Sigmoid colon (tissue), 7 donors: ENCODE measurements around the gene GARNL3. TPM values are rescaled to one million over a fixed set of nuclear protein-coding genes. Genes with fewer than 3 reads are reported as not detected.

Experiments used
- DNase-seq: peaks from one replicate; pipeline ENCODE4 v3.0.0-alpha.2; 2019
- H3K27ac ChIP-seq, 4 donors: fragments of 200-600 bp; sonication (generic); one replicate each; pipeline ENCODE4 v1.5.1; 2016 to 2019; ENCODE audit warnings: mild to moderate bottlenecking in 1 of 4
- H3K27me3 ChIP-seq, 3 donors: fragments of 200-600 bp; sonication (generic); one replicate each; pipeline ENCODE4 v1.5.1; 2019; ENCODE audit warnings: mild to moderate bottlenecking in 1 of 3
- H3K36me3 ChIP-seq, 4 donors: fragments of 200-600 bp; sonication (generic); one replicate each; pipeline ENCODE4 v1.5.1; 2016 to 2019
- H3K4me1 ChIP-seq, 4 donors: fragments of 200-600 bp; sonication (generic); one replicate each; pipeline ENCODE4 v1.5.1; 2017 to 2019
- H3K4me3 ChIP-seq, 4 donors: fragments of 200-600 bp; sonication (generic); one replicate each; pipeline ENCODE4 v1.5.1; 2017 to 2019; ENCODE audit warnings: mild to moderate bottlenecking in 2 of 4, moderate library complexity in 1 of 4
- H3K9me3 ChIP-seq, 4 donors: fragments of 200-600 bp in 3 of 4; sonication (generic) in 3 of 4; one replicate each; pipeline versions ENCODE4 v1.5.1 to v1.6.1; 2013 to 2019
- CTCF ChIP-seq, 4 experiments: fragments of 450-650 bp in 3 of 4; fragments of 200-600 bp in 1 of 4; IDR thresholded peaks; one replicate each; pipeline ENCODE4 v1.5.1; 2016 to 2019; ENCODE audit warnings: antibody characterized with exemption in 4 of 4, mild to moderate bottlenecking in 3 of 4, moderate library complexity in 2 of 4
- EP300 ChIP-seq, 4 donors: sonication (generic); formaldehyde crosslinking; IDR thresholded peaks; one replicate each; pipeline ENCODE4 v1.6.1; 2017; ENCODE audit warnings: antibody characterized with exemption in 4 of 4
- POLR2A ChIP-seq, 2 donors: fragments of 450-650 bp; IDR thresholded peaks; one replicate each; pipeline ENCODE4 v1.6.1; 2016; ENCODE audit warnings: antibody characterized with exemption in 2 of 2, mild to moderate bottlenecking in 2 of 2, moderate library complexity in 2 of 2
- POLR2AphosphoS5 ChIP-seq, 4 donors: sonication (generic); formaldehyde crosslinking; IDR thresholded peaks; one replicate each; pipeline ENCODE4 v1.6.1; 2017; ENCODE audit warnings: antibody characterized with exemption in 4 of 4
- WGBS, 2 donors: extraction: QIAGEN DNeasy Blood & Tissue Kit; methylation state at CpG; one replicate each; pipeline ENCODE4 v1.1.7; 2013; 5-methylcytosine and 5-hydroxymethylcytosine counted together
- intact Hi-C: fragments of 100-400 bp; cut with DNase I; formaldehyde crosslinking; loops from one replicate; pipeline ENCODE4 v1.15.1; 2023
- polyA plus RNA-seq, 3 donors: library from polyadenylated mRNA; stranded (reverse); fragments of 200-250 nt; gene quantifications; one replicate each; pipeline ENCODE4 v1.2.3, GENCODE V29; 2013
- total RNA-seq, 4 donors: library from RNA; depleted of rRNA; stranded (reverse); fragments of >200 nt; gene quantifications; one replicate each; pipeline ENCODE4 v1.1.0, GENCODE V29; 2016
- donor health status: healthy with polysubstance abuse.
- donor health status: Bipolar disorder and iron deficiency.
- donor health status: healthy.

GARNL3 gene
- total and polyA plus RNA-seq, 7 donors, result 0.92 to 28.0 (median 10.2) TPM

- H3K4me3 ChIP-seq, result no peak overlapping the region
- DNase-seq, result no peak
- H3K36me3 ChIP-seq, result peaks cover 0 to 20% (median 0%) of the 10 kb centered on the region in 4 donors
- WGBS, 2 donors, result 82 to 91% methylated on average over 7 of the region's 7 CpGs
- peaks cover 0 to 9% (median 2%) of the 10 kb centered on the region in 4 donors for H3K4me1 ChIP-seq
- intact Hi-C loops, result no loop called here
- H3K27ac ChIP-seq, result no peak overlapping the region
- no peaks in the 10 kb centered on the region for H3K9me3 ChIP-seq
- H3K27me3 ChIP-seq, result no peaks in the 10 kb centered on the region
- no peak for TF ChIP-seq CTCF (IDR thresholded peaks at IDR 0.05)
- TF ChIP-seq POLR2AphosphoS5 (IDR thresholded peaks at IDR 0.05), result no peak
Measured at GRCh38 chr9:127362829-127363228, 98.3 kb downstream of the GARNL3 start.

GRCh38 chr9:127365461-127365860 is 100.9 kb downstream of the GARNL3 start:
- TF ChIP-seq POLR2A (IDR thresholded peaks at IDR 0.05), result no peak
- TF ChIP-seq CTCF (IDR thresholded peaks at IDR 0.05), result no peak
- no peak for TF ChIP-seq EP300 (IDR thresholded peaks at IDR 0.05)
- no peak for TF ChIP-seq POLR2AphosphoS5 (IDR thresholded peaks at IDR 0.05)
- 96% methylated on average over 10 of the region's 10 CpGs for WGBS, 2 donors
- H3K4me3 ChIP-seq, result no peak overlapping the region
- H3K36me3 ChIP-seq, result peaks cover 0 to 14% (median 0%) of the 10 kb centered on the region in 4 donors
- peaks cover 0 to 7% (median 2%) of the 10 kb centered on the region in 4 donors for H3K4me1 ChIP-seq
- intact Hi-C loops, result no loop called here
- no peaks in the 10 kb centered on the region for H3K27me3 ChIP-seq
- DNase-seq, result no peak
- no peak overlapping the region for H3K27ac ChIP-seq
- no peaks in the 10 kb centered on the region for H3K9me3 ChIP-seq

- WGBS, 2 donors, result 93 to 94% methylated on average over 7 of the region's 7 CpGs
- intact Hi-C loops, result no loop called here
- Histone ChIP-seq H3K27me3 (no peaks in the 10 kb centered on the region), H3K36me3 (peaks cover 0 to 14% (median 0%) of the 10 kb centered on the region in 4 donors), H3K4me1 (no peaks in the 10 kb centered on the region), H3K4me3 (no peak overlapping the region), H3K27ac (no peak overlapping the region), H3K9me3 (no peaks in the 10 kb centered on the region)
- DNase-seq, result no peak
- TF ChIP-seq POLR2A (IDR thresholded peaks at IDR 0.05) (no peak), POLR2AphosphoS5 (IDR thresholded peaks at IDR 0.05) (no peak), EP300 (IDR thresholded peaks at IDR 0.05) (no peak)
Measured at GRCh38 chr9:127366594-127366993, 102.0 kb downstream of the GARNL3 start.

- Histone ChIP-seq H3K4me3 (no peak overlapping the region), H3K27me3 (no peaks in the 10 kb centered on the region), H3K4me1 (no peaks in the 10 kb centered on the region), H3K36me3 (peaks cover 0 to 14% (median 0%) of the 10 kb centered on the region in 4 donors), H3K9me3 (no peaks in the 10 kb centered on the region), H3K27ac (no peak overlapping the region)
- whole genome bisulfite sequencing, 2 donors, result 65 to 89% methylated on average over 6 of the region's 6 CpGs
- intact Hi-C loops, result no loop called here
- TF ChIP-seq POLR2AphosphoS5 (IDR thresholded peaks at IDR 0.05) (no peak), POLR2A (IDR thresholded peaks at IDR 0.05) (no peak), EP300 (IDR thresholded peaks at IDR 0.05) (no peak), CTCF (IDR thresholded peaks at IDR 0.05) (no peak)
- DNase-seq, result no peak
Measured at GRCh38 chr9:127368852-127369402, 104.4 kb downstream of the GARNL3 start.

GRCh38 chr9:127369428-127369827 is 104.9 kb downstream of the GARNL3 start:
- no peaks in the 10 kb centered on the region for H3K4me1 ChIP-seq
- WGBS, 2 donors, result 93 to 95% methylated on average over 8 of the region's 8 CpGs
- no peaks in the 10 kb centered on the region for H3K27me3 ChIP-seq
- H3K4me3 ChIP-seq, result no peak overlapping the region
- intact Hi-C loops, result no loop called here
- no peak for DNase-seq
- H3K36me3 ChIP-seq, result peaks cover 0 to 13% (median 0%) of the 10 kb centered on the region in 4 donors
- no peak for TF ChIP-seq EP300 (IDR thresholded peaks at IDR 0.05)
- TF ChIP-seq POLR2AphosphoS5 (IDR thresholded peaks at IDR 0.05), result no peak
- no peak for TF ChIP-seq POLR2A (IDR thresholded peaks at IDR 0.05)
- no peak for TF ChIP-seq CTCF (IDR thresholded peaks at IDR 0.05)
- no peaks in the 10 kb centered on the region for H3K9me3 ChIP-seq
- H3K27ac ChIP-seq, result no peak overlapping the region
